ENCODE data around the gene DOK7. TPM values are rescaled to one million over a fixed set of nuclear protein-coding genes. Genes with fewer than 3 reads are reported as not detected.

The DOK7 gene
- total and polyA plus RNA-seq, 2 of the 4 experiments (the other 2 are of a cell fraction) = not detected

GRCh38 chr4:3518511-3518880 lies 55.4 kb downstream of the DOK7 start:
- Histone ChIP-seq H3K56ac (ENCODE audit: extremely low read depth, insufficient read depth, low read length) (no peak overlapping the region), H3K9me1 (ENCODE audit: insufficient read depth, low read length) (no peaks in the 10 kb centered on the region), H3K36me3 (ENCODE audit: control insufficient read depth, insufficient read depth, low read length) (peaks cover 72% of the 10 kb centered on the region), H4K20me1 (ENCODE audit: insufficient read depth, low read length) (peaks cover 8% of the 10 kb centered on the region), H3K27ac (ENCODE audit: insufficient read depth, low read length) (no peak overlapping the region), H3K14ac (replicated peaks; ENCODE audit: low read depth, low read length) (no peak overlapping the region), H3K23ac (ENCODE audit: low read depth, low read length) (no peak overlapping the region), H3K9me3 (ENCODE audit: control insufficient read depth, insufficient read depth, low read length) (no peaks in the 10 kb centered on the region), H4K5ac (ENCODE audit: low read depth, low read length) (no peak overlapping the region), H3K4me2 (ENCODE audit: low read depth, low read length) (no peak overlapping the region), H4K8ac (ENCODE audit: low read depth in 2 of 2, low read length in 2 of 2) (no peak overlapping the region), H3K4ac (ENCODE audit: low read depth, low read length) (no peak overlapping the region), H4K91ac (ENCODE audit: insufficient read depth, low read depth, low read length) (no peak overlapping the region), H2BK15ac (ENCODE audit: low read depth, low read length) (no peak overlapping the region), H2BK20ac (ENCODE audit: low read depth, low read length) (no peak overlapping the region), H2AFZ (replicated peaks; ENCODE audit: low read length, poor library complexity) (no peak overlapping the region), H2BK120ac (ENCODE audit: low read depth, low read length) (no peak overlapping the region), H3K18ac (ENCODE audit: low read depth, low read length) (no peak overlapping the region), H3K4me1 (ENCODE audit: control insufficient read depth, insufficient read depth, low read length) (no peaks in the 10 kb centered on the region), H2BK5ac (ENCODE audit: low read depth, low read length, poor library complexity, severe bottlenecking) (no peak overlapping the region), H3K4me3 (ENCODE audit: insufficient read depth, low read depth, low read length) (no peak overlapping the region), H3K27me3 (ENCODE audit: control insufficient read depth, insufficient read depth, low read length) (no peaks in the 10 kb centered on the region), H2AK5ac (ENCODE audit: low read depth, low read length) (no peak overlapping the region), H3K79me1 (ENCODE audit: low read depth in 1 of 2, low read length in 2 of 2) (no peaks in the 10 kb centered on the region), H2AK9ac (replicated peaks; ENCODE audit: low read depth, low read length, poor library complexity) (no peak overlapping the region), H3K9ac (ENCODE audit: low read depth, low read length) (no peak overlapping the region)
- in situ Hi-C loops (cut with MboI; ENCODE audit: low sequenced_read_pairs) = no loop called here
- ChIA-PET CTCF (no interaction called here), POLR2A (ENCODE audit: unreplicated experiment) (no interaction called here)
- no peak for ATAC-seq (ENCODE audit: low read depth)
- TF ChIP-seq FOS (IDR thresholded peaks at IDR 0.05; ENCODE audit: low read depth, low read length) (no peak), USF2 (IDR thresholded peaks at IDR 0.05; ENCODE audit: low read depth, low read length) (no peak), RFX5 (IDR thresholded peaks at IDR 0.05; ENCODE audit: low read depth, low read length) (no peak)
- intact Hi-C loops (cut with micrococcal nuclease) = no loop called here
- dilution Hi-C loops (cut with HindIII; ENCODE audit: low sequenced_read_pairs, unreplicated experiment) = no loop called here
- no peak for DNase-seq
- WGBS, 2 experiments (ENCODE audit: extremely low coverage in 2 of 2, insufficient read length in 1 of 2) = 100% methylated on average over 1 of the region's 11 CpGs; no CpG with 5 or more reads in 1 of the 2 experiments
- no TSS peak for BruUV-seq (replicated peaks)
